HS-27A (cell line): ENCODE measurements around the gene UBE2G2.

Experiments
- DNase-seq: peaks from one replicate; pipeline ENCODE4 v3.0.0-alpha.2; 2012; ENCODE audit warnings: low read depth, missing footprints

The UBE2G2 gene

DNA sequence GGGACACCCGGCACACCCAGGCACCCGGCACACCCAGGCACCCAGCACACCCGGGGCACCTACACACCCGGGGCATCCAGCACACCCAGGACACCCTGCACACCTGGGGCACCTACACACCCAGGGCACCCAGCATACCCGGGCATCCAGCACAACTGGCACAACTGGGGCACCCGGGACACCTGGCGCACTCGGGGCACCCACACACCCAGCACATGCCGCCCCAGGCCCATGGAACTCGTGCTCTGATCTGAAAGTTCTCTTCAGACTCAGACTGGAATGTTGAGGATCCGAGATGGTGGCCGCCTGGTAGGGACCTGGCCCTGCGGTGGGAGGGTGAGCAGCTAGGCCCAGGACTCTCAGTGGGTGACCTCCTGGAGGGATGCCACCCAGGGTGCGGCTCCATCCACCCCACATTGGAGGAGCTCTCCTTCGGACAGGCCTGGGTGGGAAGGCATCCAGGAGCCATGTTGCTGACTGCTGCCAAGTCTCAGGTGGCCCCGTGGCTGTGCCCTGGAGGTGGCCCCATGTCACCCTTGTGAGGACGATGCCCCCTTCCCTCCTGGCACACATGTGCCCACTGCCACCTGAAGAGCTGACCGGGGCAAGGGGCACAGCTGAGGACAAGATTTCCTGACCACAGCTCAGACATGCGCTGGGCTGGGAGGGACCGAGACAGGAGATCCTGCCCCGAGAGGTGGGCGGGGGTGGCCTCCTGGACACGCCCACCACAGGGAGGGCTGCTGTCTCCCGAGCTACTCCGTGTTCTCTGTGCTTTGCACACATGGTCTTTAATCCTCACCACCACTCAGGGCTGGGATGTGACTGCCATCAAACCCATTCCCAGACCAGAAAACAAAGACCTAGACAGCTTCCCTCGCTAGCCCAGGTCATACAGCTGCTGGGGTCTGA is 37.0 kb downstream of the UBE2G2 start:
- DNase-seq, result no peak

DNA sequence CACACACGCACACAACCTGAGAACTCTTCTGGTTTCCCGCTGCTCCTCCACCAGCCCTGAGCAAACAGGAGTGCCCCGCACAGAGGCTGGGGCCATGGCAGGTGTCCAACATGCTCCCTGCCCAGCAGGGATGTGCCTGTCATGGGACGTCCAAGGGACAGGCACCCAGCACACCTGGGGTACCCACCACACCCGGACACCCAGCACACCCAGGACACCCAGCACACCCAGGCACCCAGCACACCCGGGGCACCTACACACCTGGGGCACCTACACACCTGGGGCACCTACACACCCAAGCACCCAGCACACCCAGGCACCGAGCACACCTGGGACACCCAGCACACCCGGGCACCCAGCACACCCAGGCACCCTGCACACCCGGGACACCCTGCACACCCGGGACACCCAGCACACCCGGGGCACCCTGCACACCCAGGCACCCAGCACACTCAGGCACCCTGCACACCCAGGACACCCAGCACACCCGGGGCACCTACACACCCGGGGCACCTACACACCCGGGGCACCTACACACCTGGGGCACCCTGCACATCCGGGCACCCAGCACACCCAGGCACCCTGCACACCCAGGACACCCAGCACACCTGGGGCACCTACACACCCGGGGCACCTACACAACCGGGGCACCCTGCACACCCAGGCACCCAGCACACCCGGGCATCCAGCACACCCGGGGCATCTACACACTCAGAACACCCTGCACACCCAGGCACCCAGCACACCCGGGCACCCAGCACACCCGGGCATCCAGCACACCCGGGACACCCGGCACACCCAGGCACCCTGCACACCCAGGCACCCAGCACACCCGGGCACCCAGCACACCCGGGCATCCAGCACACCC is 37.9 kb downstream of the UBE2G2 start:
- no peak for DNase-seq

DNA sequence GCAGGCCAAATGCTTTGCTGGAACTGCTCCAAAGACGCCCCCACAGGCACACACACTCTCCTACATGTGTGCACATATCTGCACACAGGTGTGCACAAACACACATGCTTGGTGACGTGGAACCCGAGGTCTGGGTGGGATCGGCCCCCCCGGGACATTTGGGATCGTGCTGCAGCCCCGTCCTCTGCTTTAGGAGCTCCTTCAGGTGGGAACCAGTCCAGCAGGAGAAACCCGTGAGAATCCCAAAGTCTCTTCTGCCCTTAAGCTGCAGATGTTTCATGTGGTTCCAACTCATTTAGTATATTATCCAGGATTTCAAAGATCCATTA is 38.6 kb downstream of the UBE2G2 start:
- no peak for DNase-seq

DNA sequence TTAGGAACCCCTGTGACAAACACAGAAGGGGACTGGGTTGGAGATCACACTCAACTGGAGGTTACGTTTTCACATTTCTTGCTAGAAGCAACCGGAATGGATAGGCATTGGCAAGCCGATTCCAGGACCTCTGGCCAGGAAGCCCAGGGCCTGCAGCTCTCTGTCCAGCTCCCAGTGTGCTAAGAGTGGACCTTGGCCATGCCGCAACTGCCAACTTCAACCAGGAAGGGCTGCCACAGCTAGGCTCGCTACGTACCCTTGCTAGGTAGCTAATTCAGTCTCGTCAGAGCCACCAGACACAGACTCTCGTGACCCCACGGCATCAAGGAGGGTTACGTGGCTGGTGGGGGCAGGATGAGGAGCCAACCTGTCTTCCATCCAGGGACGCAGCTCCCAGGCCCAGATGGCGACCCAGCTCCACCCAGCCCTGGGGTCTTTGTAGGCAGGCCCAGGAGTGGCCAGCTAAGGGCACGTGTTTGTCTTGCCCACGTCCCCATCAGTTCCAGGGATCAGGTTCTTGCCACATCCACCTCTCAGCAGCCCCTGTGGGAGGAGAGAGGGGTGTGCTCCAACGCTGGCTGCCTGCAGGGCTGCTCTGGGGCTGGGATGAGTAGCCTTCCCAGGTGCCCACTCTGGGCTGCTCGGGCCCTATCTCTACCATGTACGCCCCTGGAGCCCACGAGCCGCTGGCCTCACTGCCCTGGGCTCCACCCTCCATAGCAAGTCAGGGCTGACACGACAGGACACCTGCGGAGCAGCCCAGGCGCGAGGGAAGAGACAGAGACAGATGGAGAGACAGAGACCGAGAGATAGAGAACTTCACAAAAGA is 39.2 kb downstream of the UBE2G2 start:
- no peak for DNase-seq

DNA sequence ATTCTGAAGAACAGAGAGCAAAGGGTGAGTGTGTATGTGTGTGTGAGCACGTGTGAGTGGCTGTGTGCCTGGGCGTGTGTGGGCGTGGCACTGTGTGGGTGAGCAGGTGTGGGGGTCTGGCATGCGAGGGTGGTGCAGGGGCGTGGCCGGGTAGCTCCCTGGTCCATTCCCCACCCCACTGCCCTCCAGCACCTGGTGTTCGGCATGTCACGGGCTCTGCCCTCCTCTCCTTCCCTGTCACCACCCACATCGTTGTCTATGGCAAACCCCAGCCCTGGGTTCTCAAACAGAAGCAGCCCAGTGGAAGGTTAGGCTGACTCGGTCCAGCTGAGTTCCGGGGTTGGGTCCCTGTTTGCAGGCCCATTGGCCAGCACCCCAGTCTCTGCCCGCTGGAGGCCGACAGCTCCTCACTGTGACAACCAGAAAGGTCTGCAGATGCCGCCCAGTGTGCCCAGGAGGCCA is 39.8 kb downstream of the UBE2G2 start:
- DNase-seq, result no peak

DNA sequence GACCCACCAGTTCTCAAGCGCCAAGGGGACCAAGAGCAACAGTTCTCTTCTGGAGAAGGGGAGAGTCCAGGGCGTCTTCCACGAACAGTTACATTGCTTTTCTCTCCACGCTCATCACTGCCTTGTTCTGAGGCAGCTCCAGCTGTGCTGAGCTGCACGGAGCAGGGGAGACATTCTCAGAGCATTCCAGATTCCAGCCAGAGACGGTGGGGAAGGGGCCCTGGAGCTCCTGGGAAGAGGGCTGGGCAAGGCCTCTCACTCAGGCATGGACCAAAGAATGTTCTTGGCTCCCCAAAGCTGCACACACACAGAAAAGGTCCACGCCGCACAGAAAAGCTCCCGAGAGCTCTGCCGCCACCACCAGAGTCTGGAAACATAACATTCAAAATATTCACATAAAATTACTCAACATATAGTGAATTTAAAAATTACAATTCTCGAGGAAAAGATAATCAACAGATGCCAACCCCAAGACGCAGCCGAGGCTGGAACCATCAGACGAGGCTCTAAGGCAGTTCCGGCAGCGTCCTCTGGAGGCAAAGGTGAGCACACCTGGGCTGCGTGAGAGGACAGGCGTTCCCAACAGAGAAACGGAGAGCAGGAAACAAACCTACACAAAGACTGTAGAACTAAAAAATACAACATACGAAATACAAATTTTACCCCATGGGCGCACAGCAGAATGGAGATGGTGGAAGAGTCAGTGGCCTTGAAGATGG is 40.5 kb downstream of the UBE2G2 start:
- no peak for DNase-seq

DNA sequence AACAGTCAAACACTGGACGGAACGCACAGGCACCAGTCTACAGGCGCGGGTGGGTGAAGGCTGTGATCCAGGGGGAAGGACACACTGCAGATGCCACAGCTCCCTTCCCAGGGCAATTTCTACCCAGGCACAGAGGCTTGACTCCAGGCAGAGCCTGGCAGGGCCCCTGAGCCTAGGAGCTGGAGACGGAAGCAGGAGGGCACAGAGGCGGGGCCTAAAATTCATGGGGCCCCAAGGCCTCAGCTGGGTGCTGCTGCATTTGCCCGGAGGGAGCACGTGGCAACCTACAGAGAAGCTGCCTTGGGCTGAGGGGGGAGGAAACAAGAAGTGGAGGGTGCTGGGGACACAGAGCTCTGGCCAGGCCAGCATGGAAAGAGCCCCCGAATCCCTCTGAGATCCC is 41.2 kb downstream of the UBE2G2 start:
- no peak for DNase-seq

DNA sequence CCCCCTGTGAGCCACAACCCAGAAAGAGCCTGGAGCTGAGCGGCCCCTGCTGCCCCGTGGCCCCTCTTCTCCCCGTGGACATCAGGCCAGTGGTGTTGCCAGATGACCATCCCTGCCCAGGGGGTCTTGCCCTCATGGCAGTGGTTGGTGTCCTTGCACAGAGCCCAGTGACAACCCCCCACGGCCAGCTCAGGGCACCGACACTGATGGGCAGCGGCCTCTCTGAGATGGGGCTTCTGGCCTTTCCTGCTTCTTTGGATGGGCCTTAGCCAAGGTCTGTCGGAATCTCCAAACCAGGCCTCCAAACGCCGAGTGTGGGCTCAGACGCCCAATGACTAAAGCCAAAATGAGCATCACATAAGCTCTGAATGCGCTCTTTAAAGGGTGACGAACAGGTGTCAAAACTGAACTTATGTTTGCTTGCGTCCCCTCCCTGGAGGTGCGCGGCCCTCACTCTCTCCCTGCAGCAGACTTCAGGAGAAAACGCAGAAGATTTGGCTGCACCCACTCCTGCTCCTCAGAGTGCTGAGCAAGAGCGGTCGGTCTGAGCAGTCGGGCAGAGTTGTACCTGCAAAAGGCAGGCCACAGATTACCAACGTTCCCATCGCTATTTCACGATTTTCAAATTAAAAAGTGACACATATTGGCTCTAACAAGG is 41.9 kb downstream of the UBE2G2 start:
- no peak for DNase-seq

DNA sequence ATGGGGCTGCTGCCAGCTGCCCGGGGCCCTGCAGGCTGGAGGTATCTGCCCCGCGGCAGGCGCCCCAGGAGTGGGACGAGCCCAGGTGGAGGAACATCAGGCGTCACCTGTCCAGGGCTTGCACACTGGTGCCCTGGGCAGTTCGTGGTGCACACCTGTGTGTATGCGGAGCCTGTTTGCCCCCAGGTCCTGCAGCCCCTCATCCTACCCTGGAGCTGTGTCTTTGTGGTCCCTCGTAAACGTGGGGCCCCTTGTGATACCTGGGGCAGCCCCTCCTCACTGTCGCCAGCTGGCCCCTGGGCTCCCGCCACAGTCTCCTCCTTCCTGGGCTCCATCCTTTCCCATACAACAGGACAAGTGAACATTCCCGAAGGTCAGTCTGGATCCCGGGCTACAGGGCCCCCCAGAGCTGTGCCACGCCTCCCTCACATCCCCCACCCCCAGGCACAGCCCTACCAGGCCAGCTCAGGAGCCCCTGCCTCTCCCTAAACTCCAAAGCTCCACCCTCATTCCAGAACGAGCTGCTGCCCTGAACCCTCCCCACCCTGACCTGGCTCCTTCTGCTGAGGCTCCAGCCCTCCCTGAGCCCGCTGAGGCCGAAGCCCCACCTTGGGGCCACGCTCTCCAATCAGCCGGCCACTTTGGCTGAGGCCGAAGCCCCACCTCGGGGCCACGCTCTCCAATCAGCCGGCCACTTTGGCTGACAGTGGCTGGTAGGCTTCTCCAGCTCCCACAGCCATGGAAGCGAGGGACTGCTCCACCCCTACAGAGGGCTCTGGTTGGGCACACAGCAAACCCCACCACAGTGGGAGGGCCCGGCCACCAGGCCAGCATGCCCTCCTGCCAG is 42.6 kb downstream of the UBE2G2 start:
- no peak for DNase-seq

DNA sequence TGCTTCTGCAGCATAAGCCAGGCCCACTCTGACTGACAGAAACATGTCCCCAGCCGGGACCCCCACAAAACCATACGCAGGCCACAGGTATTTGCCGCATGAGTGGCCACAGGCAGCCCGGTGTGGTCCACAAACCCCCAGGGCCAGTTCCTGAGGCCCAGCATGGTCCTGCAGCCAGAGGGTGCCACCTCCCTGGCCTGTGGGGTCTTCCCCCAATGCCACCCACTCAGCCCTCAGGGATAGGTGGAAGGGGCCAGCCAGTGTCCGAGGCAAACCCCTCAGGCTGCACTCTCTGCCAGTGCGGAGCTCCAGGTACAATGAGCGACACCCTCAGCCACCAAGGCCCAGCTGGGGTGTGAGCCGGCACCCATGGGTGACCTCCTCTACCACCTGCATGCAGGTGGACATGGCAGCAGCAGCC is 43.5 kb downstream of the UBE2G2 start:
- no peak for DNase-seq

DNA sequence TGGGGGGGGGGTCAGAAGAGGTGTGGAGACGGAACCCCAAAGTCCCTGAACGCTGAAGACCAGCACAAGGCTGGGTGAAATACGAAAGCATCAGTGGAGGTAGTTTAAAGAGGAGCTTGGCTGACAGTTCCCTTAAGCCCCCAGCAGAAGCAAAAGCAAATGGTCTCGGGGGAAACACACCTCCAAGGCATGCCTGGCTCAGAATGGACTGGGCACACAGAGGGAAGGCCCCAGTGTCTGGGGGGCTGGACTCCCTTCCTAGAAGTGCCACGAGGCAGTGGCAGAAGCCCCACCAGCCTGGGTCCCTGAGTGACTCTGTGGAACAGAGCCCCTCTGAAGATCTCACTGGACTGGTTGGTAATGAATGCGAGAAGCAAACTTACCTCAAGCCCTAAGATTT is 43.9 kb downstream of the UBE2G2 start:
- no peak for DNase-seq

DNA sequence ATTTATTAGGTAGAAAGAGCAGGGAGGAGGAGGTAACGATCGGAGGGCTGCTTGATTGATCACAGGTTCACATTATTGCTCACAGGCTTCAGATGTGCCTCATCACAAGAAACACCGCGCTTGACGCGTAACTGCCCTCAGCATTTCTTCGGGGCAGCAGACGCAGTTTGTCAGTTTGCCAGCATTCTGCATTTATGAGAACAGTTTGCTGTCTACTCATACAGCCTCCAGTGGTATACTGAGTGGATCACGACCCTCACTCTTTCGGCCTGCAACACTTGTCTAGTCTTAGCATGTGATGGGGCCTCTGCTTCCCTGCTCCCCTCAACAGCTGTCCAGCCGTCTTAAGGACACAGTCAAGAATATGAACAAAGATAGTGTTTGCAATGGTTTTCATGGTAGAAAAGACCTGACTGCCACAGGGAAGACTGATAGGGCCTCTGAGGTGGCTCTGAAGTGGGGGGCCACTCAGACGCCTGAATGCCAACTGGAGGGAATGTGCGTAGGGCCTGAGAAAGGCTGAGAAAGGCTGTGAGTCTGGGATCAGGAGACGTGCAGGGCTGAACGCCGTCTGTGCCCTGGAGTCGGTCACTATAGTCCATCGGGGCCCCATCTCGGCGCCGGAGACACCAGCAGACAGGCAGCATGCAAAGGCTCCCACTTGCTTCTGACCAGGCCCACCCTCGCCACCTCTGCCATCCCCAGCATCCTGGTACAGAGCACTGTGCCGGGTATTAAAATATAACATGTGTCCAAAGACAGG is 45.0 kb downstream of the UBE2G2 start:
- DNase-seq, result no peak

DNA sequence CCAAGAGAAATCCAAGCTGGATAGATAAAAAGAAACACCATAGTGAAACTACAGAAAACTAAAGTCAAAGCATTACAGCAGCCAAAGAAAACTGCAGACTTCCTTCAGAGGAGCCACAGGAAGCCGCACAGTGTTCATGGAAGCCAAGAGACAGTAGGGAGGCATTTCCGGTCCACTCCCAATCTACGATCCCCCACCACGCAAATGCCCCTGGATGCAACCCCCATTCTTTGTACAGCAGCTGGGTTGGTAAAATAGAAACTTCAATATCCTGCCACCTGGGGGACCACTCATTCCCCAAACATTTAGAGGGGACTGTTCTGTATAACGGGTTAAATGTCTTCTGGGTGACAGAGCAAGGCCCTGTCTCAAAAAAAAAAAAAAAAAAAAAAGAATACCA is 46.4 kb downstream of the UBE2G2 start:
- no peak for DNase-seq

DNA sequence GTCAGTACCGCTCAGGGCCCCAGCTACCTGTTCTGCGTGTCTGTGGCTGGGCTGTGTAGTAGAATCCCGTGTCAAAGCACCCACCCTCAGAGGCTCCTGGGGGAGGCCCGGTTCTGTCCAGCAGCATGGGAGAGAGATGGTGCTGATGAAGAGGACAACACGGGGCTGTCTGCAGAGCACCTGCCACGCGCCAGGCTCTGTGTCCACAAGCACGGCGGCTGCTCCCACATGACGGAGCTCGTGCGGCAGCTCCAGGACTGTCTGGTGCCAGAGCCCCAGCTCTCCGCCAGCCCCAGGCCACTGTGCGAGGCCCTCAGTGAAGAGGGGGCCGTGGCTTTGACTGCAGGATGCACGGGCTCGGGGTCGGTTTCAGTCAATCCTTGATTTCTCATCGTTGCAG is 48.3 kb downstream of the UBE2G2 start:
- DNase-seq, result no peak

DNA sequence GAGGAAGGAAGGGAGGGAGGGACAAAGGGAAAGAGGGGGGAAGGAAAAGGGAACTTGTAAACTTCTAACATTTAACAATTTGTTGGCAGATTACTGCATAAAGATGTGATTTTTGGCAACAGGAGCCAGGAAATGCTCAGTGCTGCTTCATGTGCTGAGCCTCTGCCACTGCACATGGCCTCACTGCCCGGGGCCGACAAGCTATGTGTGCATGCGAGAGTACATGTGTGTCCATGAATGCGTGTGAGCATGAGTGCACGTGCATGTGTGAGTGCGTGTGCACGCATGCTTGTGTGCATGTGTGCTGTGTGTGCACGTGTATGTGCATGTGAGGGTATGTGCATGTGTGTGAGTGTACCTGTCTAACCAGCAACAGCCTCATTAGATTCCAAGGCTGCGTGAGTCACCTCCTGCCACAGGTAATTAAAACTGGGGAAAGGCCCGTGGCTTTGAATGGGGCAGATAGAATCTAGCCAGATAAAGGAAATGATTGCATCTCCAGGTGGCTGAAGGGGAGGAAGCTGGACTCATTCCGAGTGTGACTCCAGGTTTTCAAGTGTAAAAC is 48.9 kb downstream of the UBE2G2 start:
- no peak for DNase-seq

DNA sequence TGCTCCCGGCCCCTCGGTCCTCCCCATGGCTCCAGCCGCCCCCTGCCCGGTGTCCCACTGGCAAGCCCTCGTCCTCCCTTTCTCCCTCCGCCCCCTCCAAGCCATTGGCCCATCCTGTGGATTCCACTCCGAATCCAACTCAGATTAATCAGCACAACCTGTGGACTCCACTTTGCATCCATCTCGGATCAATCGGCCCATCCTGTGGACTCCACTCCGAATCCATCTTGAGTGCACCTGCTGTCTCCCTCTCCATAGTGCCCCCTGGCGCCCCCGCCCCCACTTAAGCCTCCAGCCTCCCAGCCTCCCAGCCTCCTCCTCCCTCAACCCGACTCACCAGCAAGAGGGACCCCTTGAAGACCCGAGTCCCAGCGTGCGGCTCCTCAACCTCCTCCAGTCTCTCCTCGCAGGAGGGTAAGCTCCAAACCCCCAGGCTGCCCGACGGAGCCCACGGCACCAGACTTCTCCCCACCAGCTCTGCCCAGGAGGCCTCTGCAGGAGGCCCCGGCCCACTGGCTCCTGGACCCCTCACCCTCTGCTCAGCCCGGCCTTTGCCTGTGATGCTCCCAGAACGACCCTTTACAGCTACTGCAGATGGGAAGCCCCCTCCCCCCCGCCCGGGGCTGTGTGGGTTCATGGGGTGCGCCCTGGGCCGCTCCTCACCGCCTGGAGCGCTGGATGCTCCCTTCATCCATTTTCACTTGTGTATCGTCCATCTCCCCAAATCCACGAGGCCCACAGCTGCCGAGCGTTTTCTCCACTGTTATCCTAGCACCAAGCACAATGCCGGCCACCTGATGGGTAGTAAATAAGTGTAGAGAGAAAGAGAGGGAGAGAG is 49.6 kb downstream of the UBE2G2 start:
- DNase-seq, result no peak

DNA sequence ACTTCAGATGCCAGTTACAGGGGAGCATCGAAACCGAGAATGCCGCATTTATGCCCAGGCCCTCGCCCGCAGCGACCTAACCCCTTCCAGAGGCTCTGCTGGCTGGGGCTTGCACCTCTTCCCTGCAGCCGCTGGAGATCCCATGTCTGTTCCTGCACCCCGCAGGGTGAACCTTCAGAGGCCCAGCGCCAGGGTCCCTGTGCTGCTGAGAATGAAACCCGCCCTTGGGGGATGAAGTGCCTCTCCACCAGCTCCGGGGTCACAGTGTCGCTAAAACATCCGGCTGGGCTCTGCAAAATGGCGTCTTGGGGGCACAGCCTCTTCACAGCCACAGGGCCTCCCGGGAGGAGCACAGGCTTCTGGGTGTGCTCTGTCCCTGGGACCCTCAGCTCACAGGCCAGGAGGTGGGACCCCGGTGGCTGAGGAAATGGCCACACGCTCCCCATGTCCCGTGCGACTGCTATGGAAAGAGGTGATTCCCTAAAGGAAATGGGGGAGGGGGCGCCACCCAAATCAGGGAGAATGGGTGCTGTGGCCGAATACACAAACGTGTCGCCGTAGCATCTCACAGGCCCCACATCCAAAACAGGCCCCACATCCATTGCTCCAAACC is 50.3 kb downstream of the UBE2G2 start:
- DNase-seq, result no peak

DNA sequence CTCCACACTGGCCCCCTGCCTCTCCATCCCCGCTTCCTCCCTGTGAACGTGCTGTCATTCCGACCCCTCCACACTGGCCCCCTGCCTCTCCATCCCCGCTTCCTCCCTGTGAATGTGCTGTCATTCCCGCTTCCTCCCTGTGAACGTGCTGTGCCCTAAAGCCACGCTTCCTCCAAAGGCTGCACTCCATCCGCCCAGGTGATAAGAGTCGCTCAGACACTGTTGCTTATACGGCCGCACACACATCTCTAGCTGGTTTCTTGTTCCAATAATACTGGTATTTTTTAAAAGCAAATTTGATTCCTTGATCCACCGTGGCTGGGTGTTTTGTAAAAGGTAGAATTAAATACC is 51.0 kb downstream of the UBE2G2 start:
- no peak for DNase-seq
